ENCODE data around the gene TIGD4.

DNA sequence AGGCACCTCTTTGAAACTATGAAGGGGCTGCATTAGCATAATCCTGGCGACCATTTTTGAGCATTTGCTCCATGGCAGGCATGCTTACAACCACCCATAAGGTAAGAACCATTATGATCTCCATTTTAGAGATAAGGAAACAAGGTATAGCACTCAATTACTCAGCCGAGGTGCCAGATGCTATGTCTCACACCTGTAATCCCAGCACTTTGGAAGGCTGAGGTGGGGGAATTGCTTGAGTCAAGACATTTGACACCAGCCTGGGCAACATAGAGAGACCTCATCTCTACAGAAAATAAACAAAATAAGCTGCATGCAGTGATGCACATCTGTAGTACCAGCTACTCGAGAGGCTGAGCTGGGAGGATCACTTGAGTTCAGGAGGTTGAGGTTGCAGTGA is 43.6 kb downstream of the TIGD4 start:
- TF ChIP-seq, protein P1, sequence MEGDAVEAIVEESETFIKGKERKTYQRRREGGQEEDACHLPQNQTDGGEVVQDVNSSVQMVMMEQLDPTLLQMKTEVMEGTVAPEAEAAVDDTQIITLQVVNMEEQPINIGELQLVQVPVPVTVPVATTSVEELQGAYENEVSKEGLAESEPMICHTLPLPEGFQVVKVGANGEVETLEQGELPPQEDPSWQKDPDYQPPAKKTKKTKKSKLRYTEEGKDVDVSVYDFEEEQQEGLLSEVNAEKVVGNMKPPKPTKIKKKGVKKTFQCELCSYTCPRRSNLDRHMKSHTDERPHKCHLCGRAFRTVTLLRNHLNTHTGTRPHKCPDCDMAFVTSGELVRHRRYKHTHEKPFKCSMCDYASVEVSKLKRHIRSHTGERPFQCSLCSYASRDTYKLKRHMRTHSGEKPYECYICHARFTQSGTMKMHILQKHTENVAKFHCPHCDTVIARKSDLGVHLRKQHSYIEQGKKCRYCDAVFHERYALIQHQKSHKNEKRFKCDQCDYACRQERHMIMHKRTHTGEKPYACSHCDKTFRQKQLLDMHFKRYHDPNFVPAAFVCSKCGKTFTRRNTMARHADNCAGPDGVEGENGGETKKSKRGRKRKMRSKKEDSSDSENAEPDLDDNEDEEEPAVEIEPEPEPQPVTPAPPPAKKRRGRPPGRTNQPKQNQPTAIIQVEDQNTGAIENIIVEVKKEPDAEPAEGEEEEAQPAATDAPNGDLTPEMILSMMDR (IDR thresholded peaks at IDR 0.05) = no peak
- no peak for TF ChIP-seq ZFX (IDR thresholded peaks at IDR 0.05; ENCODE audit: borderline replicate concordance)

All from 22Rv1 (cell line).